Gastroesophageal sphincter (tissue), 3 donors: ENCODE data around the gene PDAP1.

Experiments
- EP300 ChIP-seq: sonication (generic); formaldehyde crosslinking; IDR thresholded peaks from one replicate; pipeline ENCODE4 v1.6.1; 2017; ENCODE audit warnings: antibody characterized with exemption, mild to moderate bottlenecking
- POLR2A ChIP-seq, 2 donors: fragments of 450-650 bp; IDR thresholded peaks; one replicate each; pipeline ENCODE4 v1.6.1; 2017; ENCODE audit warnings: antibody characterized with exemption in 2 of 2, mild to moderate bottlenecking in 2 of 2, moderate library complexity in 1 of 2
- TF ChIP-seq, protein P1 (sequence below), 4 experiments: fragments of 200-600 bp in 2 of 4; fragments of 450-650 bp in 2 of 4; sonication (generic) in 1 of 4; IDR thresholded peaks; one replicate each; pipeline ENCODE4 v1.5.1; 2017 to 2019; ENCODE audit warnings: antibody characterized with exemption in 4 of 4, mild to moderate bottlenecking in 2 of 4, moderate library complexity in 2 of 4

DNA sequence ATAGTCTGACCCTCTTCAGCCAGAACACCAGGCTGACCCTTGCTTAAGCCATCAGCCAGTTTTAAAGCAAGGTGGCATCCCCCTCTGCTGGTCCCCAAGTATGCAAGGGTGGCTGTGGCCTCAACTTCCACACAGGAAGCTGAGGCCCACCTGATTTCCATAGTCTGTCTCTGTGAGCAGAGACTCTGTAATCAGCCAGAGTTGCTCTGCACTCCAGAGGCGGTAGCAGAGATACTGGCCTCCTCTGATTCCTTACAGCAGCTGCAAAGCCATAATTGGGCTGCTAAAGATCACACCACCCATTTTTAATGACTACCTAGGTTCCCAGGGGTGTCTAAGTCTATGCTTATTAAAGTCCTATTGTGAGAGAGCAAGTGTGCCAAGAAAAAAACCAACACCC is 1.8 kb downstream of the PDAP1 start:
- TF ChIP-seq, protein P1, sequence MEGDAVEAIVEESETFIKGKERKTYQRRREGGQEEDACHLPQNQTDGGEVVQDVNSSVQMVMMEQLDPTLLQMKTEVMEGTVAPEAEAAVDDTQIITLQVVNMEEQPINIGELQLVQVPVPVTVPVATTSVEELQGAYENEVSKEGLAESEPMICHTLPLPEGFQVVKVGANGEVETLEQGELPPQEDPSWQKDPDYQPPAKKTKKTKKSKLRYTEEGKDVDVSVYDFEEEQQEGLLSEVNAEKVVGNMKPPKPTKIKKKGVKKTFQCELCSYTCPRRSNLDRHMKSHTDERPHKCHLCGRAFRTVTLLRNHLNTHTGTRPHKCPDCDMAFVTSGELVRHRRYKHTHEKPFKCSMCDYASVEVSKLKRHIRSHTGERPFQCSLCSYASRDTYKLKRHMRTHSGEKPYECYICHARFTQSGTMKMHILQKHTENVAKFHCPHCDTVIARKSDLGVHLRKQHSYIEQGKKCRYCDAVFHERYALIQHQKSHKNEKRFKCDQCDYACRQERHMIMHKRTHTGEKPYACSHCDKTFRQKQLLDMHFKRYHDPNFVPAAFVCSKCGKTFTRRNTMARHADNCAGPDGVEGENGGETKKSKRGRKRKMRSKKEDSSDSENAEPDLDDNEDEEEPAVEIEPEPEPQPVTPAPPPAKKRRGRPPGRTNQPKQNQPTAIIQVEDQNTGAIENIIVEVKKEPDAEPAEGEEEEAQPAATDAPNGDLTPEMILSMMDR (IDR thresholded peaks at IDR 0.05): no peak
- TF ChIP-seq POLR2A (IDR thresholded peaks at IDR 0.05): no peak
- TF ChIP-seq EP300: no peak
